ENCODE measurements around the gene AEBP1.
A peak's percentile ranks its signal among the peaks of the same experiment; 100 is the strongest.
"Not testable (repeated sequence)": the region's sequence is repeated elsewhere in the genome, so short reads cannot be mapped to it uniquely, and the experiment has no call there.

The AEBP1 gene

GRCh38 chr7:44121761-44122420 is 17.7 kb downstream of the AEBP1 start:
- no peak for DNase-seq

DNA sequence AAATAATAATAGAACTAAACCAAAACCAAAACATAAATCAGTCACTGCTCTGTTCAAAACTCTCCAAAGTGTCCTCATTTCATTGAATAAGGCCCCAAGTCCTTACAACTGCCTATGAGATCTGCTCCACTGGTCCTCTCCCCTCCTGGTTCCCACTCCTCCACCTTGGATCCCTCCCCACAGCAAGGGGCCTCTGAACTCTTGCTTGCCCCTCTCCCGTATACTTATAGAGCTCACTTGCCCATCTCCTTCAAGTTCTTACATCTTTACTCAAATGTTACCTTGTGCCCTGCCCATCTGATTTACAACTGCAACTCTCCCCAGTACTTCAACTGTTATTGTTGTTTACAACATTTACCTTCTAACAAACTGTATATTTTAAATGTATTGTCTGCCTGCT is 18.4 kb downstream of the AEBP1 start:
- DNase-seq = no peak

GRCh38 chr7:44123190-44124003 is 19.3 kb downstream of the AEBP1 start, which contains the start of gene POLD2:
TSS of gene POLD2 (minus strand) at chr7:44123548. CDS start at chr7:44122053, 1,495 bp downstream.
- peak; percentile 95 for DNase-seq

- DNase-seq = no peak
Measured at GRCh38 chr7:44124822-44125202, 20.7 kb downstream of the AEBP1 start.

- DNase-seq = not testable (repeated sequence)
Measured at GRCh38 chr7:44126574-44126973, 22.4 kb downstream of the AEBP1 start.

DNA sequence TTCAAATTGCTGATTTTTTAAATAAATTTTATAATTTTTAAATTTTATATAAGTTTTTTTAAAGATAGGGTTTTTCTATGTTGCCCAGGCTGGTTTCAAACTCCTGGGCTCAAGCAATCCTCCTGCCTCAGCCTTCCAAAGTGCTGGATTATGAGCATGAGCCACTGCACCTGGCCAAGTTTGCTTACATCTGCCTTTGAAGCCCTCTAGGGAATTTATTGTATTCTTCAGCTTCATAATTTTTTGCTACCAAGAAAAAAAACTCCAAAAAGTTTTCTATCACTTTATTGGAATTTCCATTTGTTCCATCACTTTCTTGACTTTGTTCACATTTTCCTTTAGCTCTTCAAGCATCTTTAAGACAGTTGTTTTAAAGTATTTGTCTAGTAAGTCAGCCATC is 23.0 kb downstream of the AEBP1 start:
- DNase-seq = no peak

- DNase-seq = no peak
Measured at GRCh38 chr7:44128721-44129582, 24.8 kb downstream of the AEBP1 start.

DNA sequence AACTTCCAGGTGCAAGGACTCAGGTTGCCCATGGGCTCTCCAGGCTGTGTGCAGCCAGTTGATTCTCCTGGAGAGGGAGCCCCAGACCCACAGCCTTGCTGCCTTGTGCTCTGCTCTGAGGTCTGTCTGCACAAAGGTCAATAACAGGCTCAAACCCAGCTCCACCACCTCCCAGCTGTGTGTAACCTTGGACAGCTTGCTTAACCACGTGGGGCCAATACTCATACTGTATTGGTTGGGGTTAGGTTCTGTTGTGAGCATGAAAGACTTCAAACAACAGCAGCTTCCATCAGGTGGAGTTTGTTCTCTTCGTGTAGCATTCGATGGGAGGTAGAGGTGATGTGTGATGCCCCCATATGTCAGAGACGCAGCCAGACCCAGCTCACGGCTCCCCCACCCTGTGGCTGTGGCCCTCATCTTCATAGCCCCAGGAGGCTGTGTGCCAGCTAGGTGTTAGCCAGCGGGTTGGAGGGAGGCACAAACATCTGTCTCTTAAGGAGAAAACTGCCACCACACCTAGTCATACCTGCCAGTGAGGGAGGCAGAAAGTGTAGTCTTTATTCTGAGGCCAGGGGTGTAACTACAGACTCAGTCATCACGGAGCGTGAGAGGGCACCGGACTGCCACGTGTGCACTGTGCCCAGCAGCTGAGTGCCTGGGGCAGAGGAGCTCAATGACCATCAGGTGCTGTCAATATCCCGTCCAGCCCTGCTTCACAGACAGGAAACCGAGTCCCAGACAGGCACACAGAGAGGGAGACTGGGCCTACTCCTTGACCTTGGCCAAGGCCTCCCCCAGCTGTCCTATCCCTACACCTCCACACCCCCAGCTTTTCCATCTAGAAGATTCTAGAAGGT is 27.3 kb downstream of the AEBP1 start:
- DNase-seq = peak; percentile 23

GRCh38 chr7:44132039-44132438 is 27.9 kb downstream of the AEBP1 start:
- no peak for DNase-seq

- DNase-seq = no peak
Measured at GRCh38 chr7:44133295-44133694, 29.1 kb downstream of the AEBP1 start.

GRCh38 chr7:44134943-44135628 is 30.9 kb downstream of the AEBP1 start:
- no peak for DNase-seq

DNA sequence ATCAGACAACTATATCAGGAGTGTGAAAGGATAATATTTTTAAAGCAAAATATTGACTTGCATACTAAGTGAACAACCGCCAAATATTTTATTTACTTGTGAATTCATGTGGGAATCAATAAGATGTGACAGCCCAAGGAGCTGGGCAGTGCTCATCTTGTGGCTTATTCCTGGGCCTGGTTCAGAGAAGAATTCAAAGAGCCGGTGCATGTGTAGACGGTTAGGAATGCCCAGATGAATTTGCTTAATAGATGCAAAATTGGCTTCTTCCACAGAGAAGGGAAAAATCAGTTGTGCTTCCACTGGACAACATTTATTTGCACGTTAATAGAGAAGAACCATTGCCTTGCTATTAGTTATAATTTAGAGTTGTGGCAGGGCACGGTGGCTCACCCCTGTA is 32.6 kb downstream of the AEBP1 start:
- no peak for DNase-seq

DNA sequence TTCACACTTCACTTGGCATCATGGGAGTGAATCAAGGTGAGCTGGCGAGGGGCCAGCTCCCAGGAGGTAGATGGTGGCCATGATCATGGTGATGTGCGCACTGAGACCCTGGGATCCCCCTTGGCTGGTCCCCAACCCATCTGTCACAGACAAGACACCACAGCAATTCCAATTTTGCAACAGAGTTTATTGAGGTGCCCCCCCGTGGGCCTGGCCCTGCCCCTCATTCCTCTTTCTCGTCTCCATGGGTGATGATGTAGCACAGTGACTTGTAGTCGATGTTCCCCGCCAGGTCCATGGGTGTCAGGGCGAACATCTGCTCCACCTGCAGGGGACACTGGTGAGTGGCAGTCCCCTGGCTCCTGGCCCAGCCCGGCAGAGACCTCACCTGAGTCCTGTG is 34.6 kb downstream of the AEBP1 start:
- no peak for DNase-seq

DNA sequence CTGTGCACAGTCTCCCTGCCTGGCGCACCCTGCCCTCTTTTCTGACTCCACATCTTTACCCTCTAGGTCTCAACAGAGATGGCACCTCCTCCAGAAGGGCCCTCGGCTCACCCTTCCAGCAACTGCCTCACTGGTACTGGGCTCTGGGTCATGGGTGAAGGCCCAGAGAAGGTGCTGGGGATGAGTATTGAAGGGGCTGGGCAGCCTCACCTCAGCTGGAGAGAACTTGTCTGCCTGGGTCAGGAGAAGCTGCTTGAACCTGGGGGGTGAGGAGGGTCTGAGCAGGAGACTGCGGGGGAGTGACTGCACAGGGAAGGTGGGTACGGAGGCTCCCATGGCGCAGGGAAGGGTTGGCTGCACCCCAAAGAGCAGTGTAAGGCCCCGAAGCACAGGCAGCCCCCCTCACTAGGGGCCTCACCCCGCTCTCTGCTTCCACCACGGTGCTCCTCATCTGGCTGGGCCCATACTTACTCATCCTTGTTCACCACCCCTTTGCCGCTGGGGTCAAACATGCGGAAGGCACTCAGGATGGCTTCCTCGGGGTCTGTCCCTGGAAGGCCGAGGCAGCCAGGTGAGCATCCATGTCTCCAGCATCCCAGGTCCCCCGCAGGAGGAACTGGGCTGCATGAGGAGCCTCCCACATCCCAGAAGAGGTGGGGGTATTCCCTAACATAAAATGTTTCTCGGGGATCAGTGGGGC is 35.3 kb downstream of the AEBP1 start:
- DNase-seq = no peak

GRCh38 chr7:44140341-44140740 is 36.2 kb downstream of the AEBP1 start:
- no peak for DNase-seq

- DNase-seq = no peak
Measured at GRCh38 chr7:44141221-44141850, 37.2 kb downstream of the AEBP1 start, which contains the start of gene MYL7. TSS of gene MYL7 (minus strand) at chr7:44141332. CDS start at chr7:44141305, 27 bp downstream.

GRCh38 chr7:44142028-44142427 is 37.9 kb downstream of the AEBP1 start:
- DNase-seq = no peak

- no peak for DNase-seq
Measured at GRCh38 chr7:44143646-44144250, 39.6 kb downstream of the AEBP1 start.

GRCh38 chr7:44144426-44144967 is 40.4 kb downstream of the AEBP1 start:
- DNase-seq = no peak

GRCh38 chr7:44144968-44145478 is 40.9 kb downstream of the AEBP1 start:
- DNase-seq = no peak

All from SHP77 treated with DMSO at 0.1 percent for 48 hours (cell line).